Fibroblast of the aortic adventitia (primary cell): ENCODE data around the gene COLEC12. TPM values are rescaled to one million over a fixed set of nuclear protein-coding genes. Genes with fewer than 3 reads are reported as not detected.

Experiments used
- DNase-seq: peaks from one replicate; pipeline ENCODE4 v3.0.0-alpha.2; 2010; ENCODE audit warnings: low read depth
- H3K4me3 ChIP-seq: 2 replicates; pipeline ENCODE4 v1.5.1; 2011; ENCODE audit warnings: low read depth, mild to moderate bottlenecking, control low read depth, low read length, moderate library complexity
- total RNA-seq: library from RNA; depleted of rRNA; stranded (reverse); fragments of >200 nt; gene quantifications from 2 replicates; pipeline ENCODE4 v1.2.3, GENCODE V29; 2012; ENCODE audit warnings: low replicate concordance
- TF ChIP-seq, protein P1 (sequence below): IDR thresholded peaks from 2 replicates; pipeline ENCODE4 v1.5.1; 2011; ENCODE audit warnings: mild to moderate bottlenecking, low read length, control low read depth, inconsistent platforms; ENCODE audit not compliant: insufficient read depth

Gene COLEC12
- total RNA-seq, 1 donor, result 109 TPM

DNA sequence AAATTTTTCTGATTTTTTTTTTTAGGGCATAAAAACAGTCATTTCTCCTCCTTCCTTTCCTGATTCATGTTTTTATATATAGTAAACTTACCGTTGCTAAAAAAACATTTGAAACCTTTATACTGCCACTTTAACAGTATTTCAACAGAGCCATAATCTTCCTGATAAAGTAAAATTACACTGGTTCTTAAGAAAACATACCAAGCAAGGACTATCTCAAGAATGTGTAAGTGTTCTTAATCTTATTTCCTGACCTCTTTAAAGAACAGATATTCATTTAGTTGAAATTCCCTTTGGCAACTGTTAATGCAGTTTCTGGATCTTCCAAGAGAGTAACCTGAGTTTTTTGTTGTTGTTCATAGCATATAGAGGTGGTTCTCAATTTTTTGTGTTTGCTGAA is 26.6 kb upstream of the COLEC12 start:
- peak; percentile 82 for DNase-seq
- H3K4me3 ChIP-seq, result no peak overlapping the region
- TF ChIP-seq, protein P1, sequence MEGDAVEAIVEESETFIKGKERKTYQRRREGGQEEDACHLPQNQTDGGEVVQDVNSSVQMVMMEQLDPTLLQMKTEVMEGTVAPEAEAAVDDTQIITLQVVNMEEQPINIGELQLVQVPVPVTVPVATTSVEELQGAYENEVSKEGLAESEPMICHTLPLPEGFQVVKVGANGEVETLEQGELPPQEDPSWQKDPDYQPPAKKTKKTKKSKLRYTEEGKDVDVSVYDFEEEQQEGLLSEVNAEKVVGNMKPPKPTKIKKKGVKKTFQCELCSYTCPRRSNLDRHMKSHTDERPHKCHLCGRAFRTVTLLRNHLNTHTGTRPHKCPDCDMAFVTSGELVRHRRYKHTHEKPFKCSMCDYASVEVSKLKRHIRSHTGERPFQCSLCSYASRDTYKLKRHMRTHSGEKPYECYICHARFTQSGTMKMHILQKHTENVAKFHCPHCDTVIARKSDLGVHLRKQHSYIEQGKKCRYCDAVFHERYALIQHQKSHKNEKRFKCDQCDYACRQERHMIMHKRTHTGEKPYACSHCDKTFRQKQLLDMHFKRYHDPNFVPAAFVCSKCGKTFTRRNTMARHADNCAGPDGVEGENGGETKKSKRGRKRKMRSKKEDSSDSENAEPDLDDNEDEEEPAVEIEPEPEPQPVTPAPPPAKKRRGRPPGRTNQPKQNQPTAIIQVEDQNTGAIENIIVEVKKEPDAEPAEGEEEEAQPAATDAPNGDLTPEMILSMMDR, result no peak

DNA sequence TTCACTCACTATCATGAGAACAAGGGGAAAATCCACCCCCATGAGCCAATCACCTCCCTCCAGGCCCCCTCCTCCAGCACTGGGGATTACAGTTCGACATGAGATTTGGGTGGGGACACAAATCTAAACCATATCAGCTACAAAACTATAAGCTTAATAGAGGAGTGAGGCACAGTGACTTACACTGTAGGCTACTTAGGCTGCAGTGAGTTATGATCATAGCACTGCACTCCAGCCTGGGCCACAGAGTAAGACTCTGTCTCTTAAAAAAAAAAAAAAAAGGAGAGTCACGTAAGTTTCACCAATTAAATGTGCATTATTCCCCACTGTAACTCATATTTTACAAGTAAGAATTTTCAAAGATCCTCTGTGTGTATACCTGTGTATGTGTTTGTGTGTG is 26.2 kb upstream of the COLEC12 start:
- H3K4me3 ChIP-seq, result no peak overlapping the region
- DNase-seq, result peak; percentile 24
- TF ChIP-seq, protein P1, result no peak

DNA sequence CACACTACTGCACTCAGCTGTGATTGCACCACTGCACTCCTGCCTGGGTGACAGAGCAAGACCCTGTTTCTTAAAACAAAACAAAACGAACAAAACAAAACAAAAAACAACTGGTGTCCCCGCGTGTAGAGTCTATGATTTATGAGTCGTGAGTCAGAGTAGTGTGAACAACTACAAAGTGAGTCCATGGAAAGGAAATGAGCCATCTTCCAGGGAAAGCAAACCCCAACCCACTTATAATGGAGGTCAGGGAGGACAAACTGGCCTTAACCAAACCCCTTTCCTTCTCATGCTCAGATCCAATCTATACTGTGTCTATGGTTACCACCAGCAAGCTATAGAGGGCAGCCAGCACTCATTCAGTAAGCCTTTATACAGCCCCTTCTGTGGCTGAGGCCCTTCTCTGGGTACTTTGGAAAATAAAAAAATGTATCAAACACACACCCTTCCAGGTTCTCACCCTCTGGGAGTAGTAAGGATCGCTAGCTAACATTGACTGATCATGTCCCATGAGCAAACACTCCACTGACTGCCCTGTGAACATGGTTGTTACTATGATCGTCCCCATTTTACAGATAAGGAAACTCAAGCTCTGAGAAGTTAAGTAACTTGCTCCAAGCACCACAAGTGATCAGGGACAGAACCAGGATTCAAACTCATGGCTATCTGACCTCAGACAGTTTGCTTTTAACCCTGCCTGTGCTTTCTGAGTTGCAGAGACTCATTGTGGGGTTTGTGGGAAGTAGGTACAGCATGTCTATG is 24.7 kb upstream of the COLEC12 start:
- DNase-seq, result peak; percentile 75
- H3K4me3 ChIP-seq, result no peak overlapping the region
- TF ChIP-seq, protein P1, result no peak

GRCh38 chr18:524466-524865 is 24.0 kb upstream of the COLEC12 start:
- no peak overlapping the region for H3K4me3 ChIP-seq
- TF ChIP-seq, protein P1, result no peak
- peak; percentile 95 for DNase-seq

DNA sequence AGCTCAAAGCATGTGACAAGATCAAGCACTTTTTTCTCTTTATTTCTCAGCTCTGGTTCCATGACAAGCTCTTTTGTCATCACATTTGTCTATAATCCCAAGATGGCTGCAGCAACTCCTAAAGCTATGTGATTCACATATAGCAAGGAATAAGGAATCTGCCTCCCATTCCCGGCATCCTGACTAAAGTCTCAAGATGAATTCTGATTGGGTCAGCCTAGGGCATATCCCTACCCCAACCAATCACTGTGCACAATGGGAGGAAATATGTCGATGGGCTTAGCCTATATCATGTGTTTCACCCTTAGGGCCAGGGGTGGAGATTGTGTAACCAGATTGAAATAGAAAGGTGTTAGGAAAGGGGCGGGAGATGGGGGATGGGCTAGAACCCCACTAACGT is 23.1 kb upstream of the COLEC12 start:
- H3K4me3 ChIP-seq, result no peak overlapping the region
- TF ChIP-seq, protein P1, result no peak
- no peak for DNase-seq

DNA sequence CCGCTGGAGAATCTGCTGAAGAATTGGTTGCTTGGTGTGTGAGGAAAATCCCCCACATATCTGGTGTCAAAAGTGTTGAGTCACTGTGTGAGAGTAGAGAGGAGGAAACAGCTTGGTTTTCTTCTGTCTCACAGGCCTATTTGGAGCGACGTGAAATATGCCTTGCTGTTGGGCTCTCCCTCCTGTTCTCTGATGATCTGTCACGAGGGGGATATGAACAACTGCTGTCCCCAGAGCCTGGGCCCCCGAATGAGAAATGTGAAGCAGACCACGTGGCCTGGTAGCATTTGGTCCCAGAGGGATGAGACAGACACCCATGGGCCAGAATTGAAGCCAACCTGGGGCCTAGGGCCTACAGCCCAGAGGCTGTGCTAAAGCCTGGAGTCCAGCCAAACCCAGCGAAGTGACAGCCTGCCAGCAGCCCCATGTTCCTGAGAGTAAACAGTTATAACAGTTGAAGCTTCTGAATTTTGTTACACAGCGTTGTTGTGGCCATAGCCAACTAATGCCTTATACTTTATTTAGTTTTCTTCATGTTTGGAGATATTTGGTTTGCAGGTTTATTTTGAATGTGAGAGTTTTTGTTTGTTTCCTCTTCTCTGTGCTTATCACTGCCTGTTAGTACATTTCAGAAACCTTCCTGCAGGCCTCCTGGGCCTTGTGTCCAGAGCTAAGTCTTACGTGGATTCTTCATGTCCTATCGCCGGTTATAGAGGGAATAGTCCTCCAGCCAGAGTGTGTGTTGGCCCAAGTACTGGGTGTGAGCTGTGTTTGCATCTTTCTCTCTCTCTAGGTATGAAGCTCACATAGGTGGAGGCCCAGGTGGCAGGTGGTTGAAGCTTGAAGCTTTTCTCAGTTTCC is 18.7 kb upstream of the COLEC12 start:
- no peak overlapping the region for H3K4me3 ChIP-seq
- DNase-seq, result peak; percentile 76
- TF ChIP-seq, protein P1, result no peak
